Measurements from ENCODE around the gene COL2A1. TPM values are rescaled to one million over a fixed set of nuclear protein-coding genes. Genes with fewer than 3 reads are reported as not detected.

COL2A1 gene
- total RNA-seq, 1 donor from 2014 or later, result 3.8 TPM

- Histone ChIP-seq H3K36me3 (ENCODE audit: control insufficient read depth, insufficient read depth, low read length) (no peaks in the 10 kb centered on the region), H3K27me3 (ENCODE audit: control insufficient read depth, insufficient read depth, low read length) (peaks cover 69% of the 10 kb centered on the region), H3K4me3 (ENCODE audit: low read depth, low read length) (no peak overlapping the region)
- no peak for TF ChIP-seq CTCF (IDR thresholded peaks at IDR 0.05; ENCODE audit: insufficient read depth, low read length, poor library complexity, severe bottlenecking)
- no peak for DNase-seq (ENCODE audit: low read depth)
These were observed 4.5 kb downstream of the COL2A1 start for GRCh38 chr12:47999816-48000215.

GRCh38 chr12:47997321-47997720 lies 7.0 kb downstream of the COL2A1 start:
- peaks cover 50% of the 10 kb centered on the region for H3K27me3 ChIP-seq (ENCODE audit: control insufficient read depth, insufficient read depth, low read length)
- no peak for TF ChIP-seq CTCF (IDR thresholded peaks at IDR 0.05; ENCODE audit: insufficient read depth, low read length, poor library complexity, severe bottlenecking)
- H3K4me3 ChIP-seq (ENCODE audit: low read depth, low read length), result no peak overlapping the region
- no peaks in the 10 kb centered on the region for H3K36me3 ChIP-seq (ENCODE audit: control insufficient read depth, insufficient read depth, low read length)
- DNase-seq (ENCODE audit: low read depth), result no peak

- no peak for DNase-seq (ENCODE audit: low read depth)
- Histone ChIP-seq H3K27me3 (ENCODE audit: control insufficient read depth, insufficient read depth, low read length) (peaks cover 42% of the 10 kb centered on the region), H3K36me3 (ENCODE audit: control insufficient read depth, insufficient read depth, low read length) (no peaks in the 10 kb centered on the region), H3K4me3 (ENCODE audit: low read depth, low read length) (no peak overlapping the region)
- TF ChIP-seq CTCF (IDR thresholded peaks at IDR 0.05; ENCODE audit: insufficient read depth, low read length, poor library complexity, severe bottlenecking), result no peak
These were observed 8.3 kb downstream of the COL2A1 start for GRCh38 chr12:47995981-47996401.

GRCh38 chr12:47993491-47993890 lies 10.8 kb downstream of the COL2A1 start:
- no peak for DNase-seq (ENCODE audit: low read depth)
- Histone ChIP-seq H3K4me3 (ENCODE audit: low read depth, low read length) (no peak overlapping the region), H3K36me3 (ENCODE audit: control insufficient read depth, insufficient read depth, low read length) (no peaks in the 10 kb centered on the region), H3K27me3 (ENCODE audit: control insufficient read depth, insufficient read depth, low read length) (peaks cover 32% of the 10 kb centered on the region)
- TF ChIP-seq CTCF (IDR thresholded peaks at IDR 0.05; ENCODE audit: insufficient read depth, low read length, poor library complexity, severe bottlenecking), result no peak

- H3K27me3 ChIP-seq (ENCODE audit: control insufficient read depth, insufficient read depth, low read length), result peaks cover 28% of the 10 kb centered on the region
- no peak for DNase-seq (ENCODE audit: low read depth)
- no peak overlapping the region for H3K4me3 ChIP-seq (ENCODE audit: low read depth, low read length)
- no peak for TF ChIP-seq CTCF (IDR thresholded peaks at IDR 0.05; ENCODE audit: insufficient read depth, low read length, poor library complexity, severe bottlenecking)
- H3K36me3 ChIP-seq (ENCODE audit: control insufficient read depth, insufficient read depth, low read length), result no peaks in the 10 kb centered on the region
These were observed 11.5 kb downstream of the COL2A1 start for GRCh38 chr12:47992776-47993175.
